ENCODE data around the gene TNIK. TPM values are rescaled to one million over a fixed set of nuclear protein-coding genes. Genes with fewer than 3 reads are reported as not detected.
A peak's percentile ranks its signal among the peaks of the same experiment; 100 is the strongest.

TNIK gene
- total and polyA plus RNA-seq, 2 of the 4 experiments (the other 2 are of a cell fraction), result 3.4 to 6.3 TPM

DNA sequence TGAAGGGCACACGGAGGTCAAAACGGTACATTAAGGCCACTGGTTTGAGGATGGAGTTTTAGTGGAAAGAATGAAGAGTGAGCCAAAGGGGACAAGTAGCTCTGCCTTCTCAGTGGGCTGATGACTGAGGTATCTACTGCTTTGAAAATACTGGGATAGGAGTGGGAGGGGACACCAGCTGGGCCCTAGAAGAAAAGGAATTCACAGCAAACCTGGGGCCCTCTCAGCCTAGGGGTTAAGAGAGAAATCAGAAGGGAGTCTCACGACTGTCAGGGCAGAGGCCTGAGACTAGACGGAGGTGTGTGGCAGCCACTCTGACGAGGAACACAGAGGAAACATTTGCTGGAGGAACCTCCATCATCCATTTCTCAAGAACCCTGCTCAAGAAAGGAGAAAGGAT lies 75.1 kb downstream of the TNIK start:
- WGBS, 2 experiments (ENCODE audit: extremely low coverage in 2 of 2, insufficient read length in 1 of 2), result no CpG with 5 or more reads among the region's 5 CpGs
- peak overlapping the region; percentile 94 for H4K91ac ChIP-seq (ENCODE audit: insufficient read depth, low read depth, low read length)
- BruUV-seq (replicated peaks), result no TSS peak
- dilution Hi-C loops (cut with HindIII; ENCODE audit: low sequenced_read_pairs, unreplicated experiment) (no loop called here), in situ Hi-C loops (cut with MboI; ENCODE audit: low sequenced_read_pairs) (no loop called here), intact Hi-C loops (cut with micrococcal nuclease) (no loop called here)
- DNase-seq, result no peak
- peak overlapping the region; percentile 60 for H2AFZ ChIP-seq (replicated peaks; ENCODE audit: low read length, poor library complexity)
- peak overlapping the region; percentile 89 for H3K18ac ChIP-seq (ENCODE audit: low read depth, low read length)
- ChIA-PET POLR2A (ENCODE audit: unreplicated experiment) (no interaction called here), CTCF (interaction anchor here (0.8 kb wide), 1 partner anchor 75 kb away, joined by 4 read pairs; no protein-coding TSS in a partner anchor)
- peak overlapping the region; percentile 86 for H2BK15ac ChIP-seq (ENCODE audit: low read depth, low read length)
- peak overlapping the region; percentile 79 for H3K23ac ChIP-seq (ENCODE audit: low read depth, low read length)
- H3K9me1 ChIP-seq (ENCODE audit: insufficient read depth, low read length), result peaks cover 10% of the 10 kb centered on the region
- peaks cover 13% of the 10 kb centered on the region for H3K4me1 ChIP-seq (ENCODE audit: control insufficient read depth, insufficient read depth, low read length)
- peak overlapping the region; percentile 59; the same call in 1 of the 2 replicates for H3K56ac ChIP-seq (ENCODE audit: extremely low read depth, insufficient read depth, low read length)
- peak overlapping the region; percentile 93 for H2BK20ac ChIP-seq (ENCODE audit: low read depth, low read length)
- peak overlapping the region; percentile 95 for H3K27ac ChIP-seq (ENCODE audit: insufficient read depth, low read length)
- 0 out of 4 replicates have a peak, but pooled peaks cover 0 to 9% of the 10 kb centered on the region in 2 experiments for H3K79me1 ChIP-seq (ENCODE audit: low read depth in 1 of 2, low read length in 2 of 2)
- peak overlapping the region; percentile 73 for H4K5ac ChIP-seq (ENCODE audit: low read depth, low read length)
- 0 out of 2 replicates have a peak overlapping the region, but pooled peaks have one; percentile 18 for H3K9ac ChIP-seq (ENCODE audit: low read depth, low read length)
- TF ChIP-seq MXI1 (IDR thresholded peaks at IDR 0.05; ENCODE audit: borderline replicate concordance, low read depth, low read length) (no peak), POLR2A (IDR thresholded peaks at IDR 0.05; ENCODE audit: low read depth, low read length) (no peak), RFX5 (IDR thresholded peaks at IDR 0.05; ENCODE audit: low read depth, low read length) (no peak), MAFK (IDR thresholded peaks at IDR 0.05; ENCODE audit: low read depth, low read length) (no peak), RAD21 (IDR thresholded peaks at IDR 0.05; ENCODE audit: low read length) (no peak), CHD1 (IDR thresholded peaks at IDR 0.05; ENCODE audit: low read depth, low read length) (no peak), FOS (IDR thresholded peaks at IDR 0.05; ENCODE audit: low read depth, low read length) (no peak), SMC3 (IDR thresholded peaks at IDR 0.05; ENCODE audit: low read depth, low read length) (no peak), NFE2L2 (IDR thresholded peaks at IDR 0.05; ENCODE audit: low read depth, low read length) (no peak), BHLHE40 (IDR thresholded peaks at IDR 0.05; ENCODE audit: low read depth, low read length) (no peak)
- TF ChIP-seq, protein P1, sequence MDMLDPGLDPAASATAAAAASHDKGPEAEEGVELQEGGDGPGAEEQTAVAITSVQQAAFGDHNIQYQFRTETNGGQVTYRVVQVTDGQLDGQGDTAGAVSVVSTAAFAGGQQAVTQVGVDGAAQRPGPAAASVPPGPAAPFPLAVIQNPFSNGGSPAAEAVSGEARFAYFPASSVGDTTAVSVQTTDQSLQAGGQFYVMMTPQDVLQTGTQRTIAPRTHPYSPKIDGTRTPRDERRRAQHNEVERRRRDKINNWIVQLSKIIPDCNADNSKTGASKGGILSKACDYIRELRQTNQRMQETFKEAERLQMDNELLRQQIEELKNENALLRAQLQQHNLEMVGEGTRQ (IDR thresholded peaks at IDR 0.05; ENCODE audit: low read depth, low read length), result no peak
- TF ChIP-seq, protein P2, sequence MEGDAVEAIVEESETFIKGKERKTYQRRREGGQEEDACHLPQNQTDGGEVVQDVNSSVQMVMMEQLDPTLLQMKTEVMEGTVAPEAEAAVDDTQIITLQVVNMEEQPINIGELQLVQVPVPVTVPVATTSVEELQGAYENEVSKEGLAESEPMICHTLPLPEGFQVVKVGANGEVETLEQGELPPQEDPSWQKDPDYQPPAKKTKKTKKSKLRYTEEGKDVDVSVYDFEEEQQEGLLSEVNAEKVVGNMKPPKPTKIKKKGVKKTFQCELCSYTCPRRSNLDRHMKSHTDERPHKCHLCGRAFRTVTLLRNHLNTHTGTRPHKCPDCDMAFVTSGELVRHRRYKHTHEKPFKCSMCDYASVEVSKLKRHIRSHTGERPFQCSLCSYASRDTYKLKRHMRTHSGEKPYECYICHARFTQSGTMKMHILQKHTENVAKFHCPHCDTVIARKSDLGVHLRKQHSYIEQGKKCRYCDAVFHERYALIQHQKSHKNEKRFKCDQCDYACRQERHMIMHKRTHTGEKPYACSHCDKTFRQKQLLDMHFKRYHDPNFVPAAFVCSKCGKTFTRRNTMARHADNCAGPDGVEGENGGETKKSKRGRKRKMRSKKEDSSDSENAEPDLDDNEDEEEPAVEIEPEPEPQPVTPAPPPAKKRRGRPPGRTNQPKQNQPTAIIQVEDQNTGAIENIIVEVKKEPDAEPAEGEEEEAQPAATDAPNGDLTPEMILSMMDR (conservative IDR thresholded peaks at IDR 0.05; ENCODE audit: low read depth, low read length), result no peak
- TF ChIP-seq, protein P3, sequence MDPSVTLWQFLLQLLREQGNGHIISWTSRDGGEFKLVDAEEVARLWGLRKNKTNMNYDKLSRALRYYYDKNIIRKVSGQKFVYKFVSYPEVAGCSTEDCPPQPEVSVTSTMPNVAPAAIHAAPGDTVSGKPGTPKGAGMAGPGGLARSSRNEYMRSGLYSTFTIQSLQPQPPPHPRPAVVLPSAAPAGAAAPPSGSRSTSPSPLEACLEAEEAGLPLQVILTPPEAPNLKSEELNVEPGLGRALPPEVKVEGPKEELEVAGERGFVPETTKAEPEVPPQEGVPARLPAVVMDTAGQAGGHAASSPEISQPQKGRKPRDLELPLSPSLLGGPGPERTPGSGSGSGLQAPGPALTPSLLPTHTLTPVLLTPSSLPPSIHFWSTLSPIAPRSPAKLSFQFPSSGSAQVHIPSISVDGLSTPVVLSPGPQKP (IDR thresholded peaks at IDR 0.05; ENCODE audit: borderline replicate concordance, low read depth, low read length), result no peak
- peaks cover 3% of the 10 kb centered on the region; the same call in 1 of the 2 replicates for H3K9me3 ChIP-seq (ENCODE audit: control insufficient read depth, insufficient read depth, low read length)
- peak overlapping the region; percentile 58 to 84 for H4K8ac ChIP-seq (ENCODE audit: low read depth in 2 of 2, low read length in 2 of 2)
- no peak overlapping the region for H3K4me3 ChIP-seq (ENCODE audit: insufficient read depth, low read depth, low read length)
- H2BK120ac ChIP-seq (ENCODE audit: low read depth, low read length), result peak overlapping the region; percentile 92
- no peaks in the 10 kb centered on the region for H3K36me3 ChIP-seq (ENCODE audit: control insufficient read depth, insufficient read depth, low read length)
- peak overlapping the region; percentile 96 for H2AK5ac ChIP-seq (ENCODE audit: low read depth, low read length)
- no peaks in the 10 kb centered on the region for H4K20me1 ChIP-seq (ENCODE audit: insufficient read depth, low read length)
- peak overlapping the region; percentile 90 for H3K14ac ChIP-seq (replicated peaks; ENCODE audit: low read depth, low read length)
- peak overlapping the region; percentile 81 for H2BK5ac ChIP-seq (ENCODE audit: low read depth, low read length, poor library complexity, severe bottlenecking)
- no peaks in the 10 kb centered on the region for H3K27me3 ChIP-seq (ENCODE audit: control insufficient read depth, insufficient read depth, low read length)
- 0 out of 2 replicates have a peak, but pooled peaks have one; percentile 6 for ATAC-seq (ENCODE audit: low read depth)
- peak overlapping the region; percentile 35; the same call in 1 of the 2 replicates for H3K4me2 ChIP-seq (ENCODE audit: low read depth, low read length)
- peak overlapping the region; percentile 55 for H2AK9ac ChIP-seq (replicated peaks; ENCODE audit: low read depth, low read length, poor library complexity)
- H3K4ac ChIP-seq (ENCODE audit: low read depth, low read length), result peak overlapping the region; percentile 95

Measured in IMR-90 (cell line).